ENCODE results near the gene CDH15.
"Not testable (repeated sequence)": the region's sequence is repeated elsewhere in the genome, so short reads cannot be mapped to it uniquely, and the experiment has no call there.

Gene CDH15

GRCh38 chr16:89156740-89157645 is 14.6 kb upstream of the CDH15 start:
- DNase-seq: no peak

- no peak for DNase-seq
Measured at GRCh38 chr16:89157778-89158177, 13.8 kb upstream of the CDH15 start.

DNA sequence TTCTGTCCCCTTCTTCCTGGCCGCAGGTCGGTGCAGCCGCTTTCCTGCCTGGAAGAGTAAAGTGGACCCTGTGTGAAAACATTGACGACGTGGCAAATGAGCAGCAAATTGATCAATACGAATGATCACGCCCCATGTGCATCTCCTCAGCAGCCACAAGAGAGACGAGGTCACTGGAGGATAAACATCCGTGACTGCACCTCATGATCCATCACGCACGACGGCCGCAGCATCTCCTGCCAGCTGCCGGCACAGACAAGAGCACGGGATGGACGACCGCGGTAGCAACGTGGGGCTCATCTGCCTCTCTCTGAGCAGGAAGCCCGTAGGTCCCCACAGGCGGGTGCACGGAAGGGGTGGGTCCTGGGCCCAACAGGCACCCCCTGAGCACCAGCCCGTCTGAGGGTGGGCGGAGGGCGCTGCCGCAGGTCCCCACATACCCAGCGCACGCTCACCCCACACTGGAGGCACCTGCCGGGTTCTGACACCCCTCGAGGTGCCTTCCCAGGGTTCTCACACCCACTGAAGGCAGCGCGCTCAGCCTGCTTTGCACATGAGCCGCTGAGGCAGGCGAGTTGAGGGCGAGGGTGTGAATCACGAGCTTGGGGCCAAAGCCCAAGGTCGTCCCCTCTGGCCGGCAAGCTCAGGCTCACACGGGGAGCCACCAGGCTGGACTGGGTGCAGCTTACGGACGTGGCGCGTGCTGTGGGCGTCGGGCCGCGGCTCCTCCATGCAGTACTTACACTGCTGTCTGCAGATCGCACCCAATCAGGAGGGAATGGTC is 12.3 kb upstream of the CDH15 start:
- DNase-seq: no peak

DNA sequence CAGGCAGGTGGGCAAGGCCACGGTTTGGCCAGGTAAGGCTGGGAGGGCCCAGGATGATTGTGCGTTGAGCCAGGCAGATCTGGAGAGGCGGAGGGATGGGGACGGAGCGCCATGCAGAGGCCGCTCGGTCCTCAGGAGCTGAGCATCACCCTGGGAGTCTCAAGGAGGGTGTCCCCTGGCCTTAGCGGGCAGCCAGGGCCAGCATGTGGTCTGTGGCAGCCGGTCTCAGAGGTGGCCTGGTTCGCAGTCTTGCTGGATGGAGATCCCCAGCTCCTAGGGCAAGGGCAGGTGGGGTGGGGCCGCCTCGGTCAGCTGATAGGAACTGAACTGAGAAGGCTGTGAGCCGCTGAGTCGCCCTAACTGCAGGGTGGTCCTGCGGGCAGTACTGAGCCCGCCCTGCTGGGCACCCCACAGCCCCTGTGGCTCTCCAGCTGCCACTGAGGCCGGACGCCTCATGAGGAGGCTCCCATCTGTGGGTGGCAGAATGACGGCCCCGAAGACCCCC is 11.6 kb upstream of the CDH15 start:
- DNase-seq: no peak

DNA sequence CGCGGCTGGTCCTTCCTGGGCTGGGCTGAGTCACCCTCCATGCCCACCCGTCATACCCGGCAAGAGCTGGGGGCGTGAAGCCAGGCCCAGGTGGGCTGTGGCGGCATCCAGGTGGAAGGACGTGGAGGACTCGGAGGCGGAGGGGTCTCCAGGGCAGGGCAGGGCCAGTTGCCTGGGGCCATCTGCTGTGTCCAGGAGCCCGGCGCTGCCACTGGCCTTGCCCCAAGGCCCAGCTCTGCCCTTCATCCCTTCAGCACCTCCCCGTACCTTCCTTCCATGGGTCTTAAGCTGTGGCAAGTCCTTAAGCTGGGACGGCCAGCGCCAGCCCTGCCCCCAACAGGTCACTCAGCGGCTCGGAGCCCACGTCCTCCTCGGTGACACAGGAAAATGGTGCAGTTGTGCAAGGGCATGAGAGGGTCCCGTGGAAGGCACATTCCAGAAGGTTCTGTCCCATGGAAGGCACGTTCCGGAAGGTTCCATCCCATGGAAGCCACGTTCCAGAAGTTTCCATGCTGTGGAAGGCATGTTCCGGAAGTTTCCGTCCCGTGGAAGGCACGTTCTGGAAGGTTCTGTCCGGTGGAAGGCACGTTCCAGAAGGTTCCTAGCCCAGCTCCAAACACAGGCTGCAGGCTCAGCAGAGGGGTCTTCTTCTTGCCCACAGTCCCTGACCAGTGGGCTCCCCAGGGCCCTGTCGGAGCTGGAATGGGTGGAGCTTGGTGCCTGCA is 10.4 kb upstream of the CDH15 start:
- no peak for DNase-seq

DNA sequence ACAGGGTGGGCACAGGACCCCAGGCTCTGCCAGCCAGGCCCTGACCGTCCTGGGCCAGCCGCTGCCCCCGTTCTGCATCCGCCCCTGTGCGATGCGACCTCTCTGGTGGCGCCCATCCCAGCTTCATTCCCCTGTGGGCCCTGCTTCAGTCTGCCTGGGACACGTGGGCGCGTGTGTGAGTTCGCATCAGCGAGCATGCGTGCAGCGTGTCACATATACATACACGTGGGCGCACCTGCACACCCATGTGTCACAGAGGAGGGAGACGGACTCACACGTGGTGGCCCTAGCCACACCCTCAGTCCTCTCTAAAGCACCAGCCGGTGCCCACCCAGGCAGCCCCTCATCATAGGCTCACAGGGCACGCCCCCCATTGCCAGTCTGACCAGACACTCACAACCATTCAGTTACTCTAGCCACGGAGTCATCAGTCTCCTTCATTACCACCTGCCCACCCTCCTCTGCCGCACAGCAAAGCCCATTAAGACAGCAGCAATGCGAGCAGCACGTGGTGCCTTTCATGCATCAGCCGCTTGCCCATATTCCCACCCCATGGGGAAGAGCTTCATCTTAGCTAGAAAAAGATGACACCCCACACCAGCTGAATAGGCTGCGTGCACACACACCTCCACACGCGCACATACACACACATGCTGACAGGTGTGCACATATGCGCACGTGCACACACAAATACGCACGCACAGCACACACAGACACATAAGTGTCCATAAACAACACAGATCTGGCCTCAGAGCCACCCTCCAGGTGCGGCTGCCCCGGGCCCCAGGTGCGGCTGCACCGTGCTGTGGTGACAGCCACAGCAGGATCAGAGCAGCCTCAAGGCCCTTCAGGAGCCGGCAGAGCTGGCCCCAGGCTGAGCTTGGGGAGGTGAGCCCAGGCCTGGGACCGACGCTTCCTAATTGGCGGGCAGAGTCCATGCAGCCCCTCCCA is 9.5 kb upstream of the CDH15 start:
- DNase-seq: no peak

- no peak for DNase-seq
Measured at GRCh38 chr16:89163297-89163696, 8.3 kb upstream of the CDH15 start.

DNA sequence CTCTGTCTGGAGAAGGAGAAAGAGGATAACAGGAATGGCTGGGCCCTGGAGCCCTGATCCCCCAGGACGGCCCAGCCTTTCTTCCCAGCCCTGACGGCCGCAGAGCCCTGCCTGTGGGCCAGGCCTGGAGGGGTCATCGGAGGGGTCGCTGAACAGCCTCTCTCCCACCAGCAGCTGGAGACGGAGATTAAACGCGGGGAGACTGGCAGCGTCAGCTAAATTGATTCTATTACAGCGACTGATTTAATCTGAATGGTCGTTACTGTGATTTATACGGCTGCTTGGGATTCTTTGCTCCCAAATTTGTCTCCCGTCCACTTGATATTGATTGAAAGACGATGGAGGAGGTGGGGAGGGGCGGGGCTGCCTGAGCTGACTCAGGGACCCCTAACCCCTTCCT is 7.1 kb upstream of the CDH15 start:
- DNase-seq: no peak

- DNase-seq: no peak
Measured at GRCh38 chr16:89164847-89165680, 6.5 kb upstream of the CDH15 start.

- not testable (repeated sequence) for DNase-seq
Measured at GRCh38 chr16:89165681-89165979, 5.9 kb upstream of the CDH15 start.

- no peak for DNase-seq
Measured at GRCh38 chr16:89166696-89167424, 4.7 kb upstream of the CDH15 start.

- DNase-seq: peak; percentile 87
Measured at GRCh38 chr16:89167425-89167941, 4.1 kb upstream of the CDH15 start.

DNA sequence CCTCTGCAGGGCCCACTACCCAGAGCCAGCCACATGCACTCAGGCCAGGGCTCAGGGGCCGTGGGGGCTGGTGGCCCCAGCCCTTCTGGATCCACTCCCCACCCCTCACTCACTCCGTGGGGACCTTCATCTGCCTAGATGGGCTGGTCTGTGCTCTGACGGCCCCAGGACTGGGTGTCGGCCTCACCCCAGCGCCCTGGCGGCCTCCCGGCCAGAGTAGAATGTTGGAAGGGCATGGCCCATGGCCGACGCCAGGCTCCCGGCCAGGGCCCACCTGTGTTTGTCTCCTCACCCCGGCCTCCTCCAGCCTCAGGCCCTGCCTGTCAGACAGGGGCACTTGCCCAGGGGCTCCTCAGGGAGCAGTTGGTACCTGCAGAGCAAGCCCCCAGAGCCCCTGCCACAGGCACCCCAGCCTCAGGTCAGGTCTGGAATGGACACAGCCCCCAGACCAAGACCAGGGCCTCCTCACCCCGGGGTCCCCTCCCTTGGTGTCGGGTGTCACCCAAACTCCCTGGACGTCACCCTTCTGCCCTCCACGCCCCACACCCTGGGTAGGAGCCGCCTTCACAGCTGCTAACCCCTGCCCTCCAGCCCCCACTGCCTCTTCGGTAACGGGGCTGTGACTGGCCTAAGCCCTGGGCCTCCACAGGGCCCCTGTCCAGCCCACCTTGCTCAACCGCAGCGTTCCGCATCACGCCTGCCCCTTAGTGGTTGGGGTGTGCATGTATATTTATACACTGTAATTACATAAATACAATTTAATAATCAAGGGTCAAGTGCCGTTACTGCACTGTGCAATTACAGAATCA is 3.0 kb upstream of the CDH15 start:
- no peak for DNase-seq

DNA sequence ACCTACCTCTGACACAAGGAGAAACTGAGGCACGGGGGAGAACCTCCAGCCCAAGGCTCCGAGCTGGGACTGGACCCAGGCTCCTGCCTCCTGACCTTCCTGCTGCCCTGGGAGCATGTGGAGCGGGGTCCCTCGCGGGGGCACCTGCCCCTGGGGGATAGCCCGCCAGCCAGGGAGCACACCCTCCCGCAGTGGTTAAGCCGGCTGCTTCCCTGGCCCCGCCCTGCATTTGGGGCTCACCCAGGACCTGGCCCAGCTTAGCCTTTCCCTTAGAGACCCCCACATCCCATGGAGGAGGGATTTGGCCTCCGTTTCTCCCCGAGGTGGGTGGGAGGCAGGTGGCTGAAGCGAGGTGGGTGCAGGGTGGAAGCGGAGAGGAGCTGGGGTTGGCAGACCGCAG is 1.8 kb upstream of the CDH15 start:
- DNase-seq: no peak

GRCh38 chr16:89170346-89171215 is 967 bp upstream of the CDH15 start:
- DNase-seq: no peak

GRCh38 chr16:89172171-89172527 is 601 bp downstream of the CDH15 start:
- DNase-seq: no peak

DNA sequence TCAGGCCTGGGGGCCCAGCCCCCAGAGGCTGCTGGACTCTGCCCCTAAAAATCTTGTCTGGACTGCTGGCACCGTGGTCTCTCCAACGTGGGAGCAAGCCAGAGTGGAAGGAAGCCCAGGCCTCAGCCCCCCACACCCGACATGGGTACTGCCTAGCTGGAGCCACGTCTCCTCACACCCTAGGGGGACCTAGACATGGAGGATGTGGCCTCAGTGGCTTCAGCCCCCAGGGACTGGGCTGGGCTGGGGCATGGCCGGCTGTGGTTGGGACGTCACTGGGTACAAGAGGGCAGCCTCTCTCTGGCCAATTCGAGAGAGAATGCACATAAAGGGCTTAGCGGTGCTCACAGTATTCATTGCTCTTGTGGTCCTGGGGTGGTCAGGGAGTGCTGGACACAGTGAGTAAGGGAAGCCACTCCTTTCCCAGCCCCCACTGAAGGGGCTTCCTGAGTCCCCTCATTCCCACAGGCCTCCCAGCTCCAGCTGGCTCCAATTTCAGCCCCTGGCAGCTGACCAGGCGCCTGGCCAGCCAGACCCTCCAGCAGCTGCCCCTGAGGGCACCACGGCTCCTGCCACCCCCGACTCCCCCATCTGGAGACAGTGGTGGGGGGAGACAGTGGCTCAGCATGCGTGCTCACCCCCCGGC is 1.1 kb downstream of the CDH15 start:
- no peak for DNase-seq
